Stomach smooth muscle (tissue), 2 donors: ENCODE results near the gene PAQR5.
"Not testable (repeated sequence)": the region's sequence is repeated elsewhere in the genome, so short reads cannot be mapped to it uniquely, and the experiment has no call there.

Experiments
- H3K27ac ChIP-seq: one replicate; pipeline ENCODE4 v1.7.0; 2013; ENCODE audit warnings: mild to moderate bottlenecking, low read length, inconsistent platforms
- H3K27me3 ChIP-seq, 2 donors: one replicate each; pipeline ENCODE4 v1.7.0; 2013; ENCODE audit warnings: low read length in 2 of 2; ENCODE audit not compliant: insufficient read depth in 2 of 2, control insufficient read depth in 1 of 2
- H3K36me3 ChIP-seq, 2 donors: one replicate each; pipeline ENCODE4 v1.7.0; 2013; ENCODE audit warnings: low read length in 2 of 2; ENCODE audit not compliant: control insufficient read depth in 2 of 2, insufficient read depth in 2 of 2
- H3K4me1 ChIP-seq: one replicate; pipeline ENCODE4 v1.7.0; 2013; ENCODE audit warnings: low read length; ENCODE audit not compliant: control insufficient read depth, insufficient read depth
- H3K4me3 ChIP-seq, 2 donors: one replicate each; pipeline ENCODE4 v1.7.0; 2013; ENCODE audit warnings: low read length in 2 of 2
- H3K9ac ChIP-seq, 2 donors: one replicate each; pipeline ENCODE4 v1.7.0; 2013; ENCODE audit warnings: low read length in 2 of 2, mild to moderate bottlenecking in 1 of 2
- H3K9me3 ChIP-seq, 2 donors: one replicate each; pipeline ENCODE4 v1.7.0; 2013; ENCODE audit warnings: low read length in 2 of 2; ENCODE audit not compliant: control insufficient read depth in 2 of 2
- donor health status: healthy.
- donor health status: Pancreatic carcinoma.

The PAQR5 gene

DNA sequence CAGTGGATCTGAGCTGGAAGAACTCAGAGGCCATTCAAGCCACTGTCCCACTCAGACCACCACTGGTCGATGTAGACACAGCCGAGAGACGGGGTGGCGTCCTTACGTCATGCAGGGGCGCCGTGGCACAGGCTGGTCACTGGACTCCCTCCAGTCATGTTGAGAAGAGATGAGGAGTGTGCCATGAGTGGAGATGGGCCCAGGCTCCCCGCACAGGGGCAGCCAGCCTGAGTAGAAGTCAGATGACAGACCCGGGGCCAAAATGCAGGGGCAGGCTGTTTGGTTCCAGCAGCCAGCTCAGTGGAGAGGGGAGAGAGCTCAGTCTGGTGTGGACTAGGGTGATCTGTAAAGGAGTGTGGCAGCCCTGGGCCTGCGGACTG lies 82.0 kb downstream of the PAQR5 start:
- Histone ChIP-seq H3K4me1 (no peaks in the 10 kb centered on the region), H3K9ac (no peak overlapping the region), H3K9me3 (no peaks in the 10 kb centered on the region), H3K4me3 (no peak overlapping the region), H3K27me3 (no peaks in the 10 kb centered on the region), H3K36me3 (no peaks in the 10 kb centered on the region), H3K27ac (no peak overlapping the region)

DNA sequence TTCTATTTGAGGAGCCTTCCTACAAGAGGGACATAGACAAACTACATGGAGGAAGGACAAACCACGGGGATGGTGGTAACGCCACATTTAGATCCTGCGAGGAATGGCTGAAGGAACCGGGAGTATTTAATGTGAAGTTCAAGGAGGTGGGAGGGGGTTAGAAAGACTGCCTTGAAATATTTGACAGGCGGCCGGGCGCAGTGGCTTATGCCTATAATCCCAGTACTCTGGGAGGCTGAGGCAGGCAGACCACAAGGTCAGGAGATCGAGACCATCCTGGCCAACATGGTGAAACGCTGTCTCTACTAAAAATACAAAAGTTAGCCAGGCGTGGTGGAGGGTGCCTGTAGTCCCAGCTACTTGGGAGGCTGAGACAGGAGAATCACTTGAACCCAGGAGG lies 83.5 kb downstream of the PAQR5 start:
- not testable (repeated sequence) for H3K4me3 ChIP-seq, H3K27me3 ChIP-seq, H3K9ac ChIP-seq, H3K36me3 ChIP-seq, H3K9me3 ChIP-seq, H3K4me1 ChIP-seq, H3K27ac ChIP-seq

GRCh38 chr15:69384066-69384465 lies 85.4 kb downstream of the PAQR5 start:
- H3K36me3 ChIP-seq, H3K4me1 ChIP-seq, H3K9ac ChIP-seq, H3K27me3 ChIP-seq, H3K9me3 ChIP-seq, H3K4me3 ChIP-seq, H3K27ac ChIP-seq: not testable (repeated sequence)

- Histone ChIP-seq H3K27me3 (no peaks in the 10 kb centered on the region), H3K9ac (no peak overlapping the region), H3K27ac (no peak overlapping the region), H3K36me3 (no peaks in the 10 kb centered on the region), H3K9me3 (no peaks in the 10 kb centered on the region), H3K4me1 (no peaks in the 10 kb centered on the region), H3K4me3 (no peak overlapping the region)
Measured at GRCh38 chr15:69384626-69385598, 86.2 kb downstream of the PAQR5 start.

DNA sequence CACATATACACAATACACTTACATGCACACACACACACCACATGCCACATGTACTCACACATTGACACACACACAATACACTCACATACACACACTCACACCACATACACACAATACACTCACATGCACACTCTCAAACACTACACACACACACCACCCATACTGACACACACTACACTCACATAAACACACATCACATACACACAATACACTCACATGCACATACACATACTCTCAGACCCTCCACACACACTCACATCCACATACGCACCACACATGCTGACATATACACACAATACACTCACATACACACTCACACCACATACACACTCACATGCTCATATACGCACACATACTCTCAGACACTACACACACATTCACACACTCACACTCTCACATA lies 87.1 kb downstream of the PAQR5 start:
- no peaks in the 10 kb centered on the region for H3K27me3 ChIP-seq

DNA sequence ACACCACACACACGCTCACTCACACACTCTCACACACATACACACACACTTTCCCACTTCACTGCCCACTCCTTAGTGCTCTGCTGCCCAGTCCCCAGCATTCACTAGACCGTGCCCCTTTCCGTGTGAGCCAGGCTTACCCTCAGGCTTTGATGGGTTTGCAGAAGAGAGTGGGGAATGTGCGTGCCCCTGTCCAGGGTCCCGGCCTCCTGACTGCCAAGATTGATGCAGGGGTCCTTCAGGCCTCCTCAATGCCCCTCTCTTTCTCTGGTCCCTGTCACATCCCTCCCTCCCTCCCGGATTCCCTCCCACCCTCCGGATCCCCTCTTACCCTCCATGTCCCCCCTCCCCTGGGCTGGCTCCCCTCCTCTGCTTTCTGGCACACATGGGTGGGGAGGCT lies 87.6 kb downstream of the PAQR5 start:
- Histone ChIP-seq H3K4me1 (no peaks in the 10 kb centered on the region), H3K4me3 (no peak overlapping the region), H3K9ac (no peak overlapping the region), H3K9me3 (no peaks in the 10 kb centered on the region), H3K27ac (no peak overlapping the region), H3K27me3 (no peaks in the 10 kb centered on the region), H3K36me3 (no peaks in the 10 kb centered on the region)

More for the DNA sequence above, 87.1 kb downstream of the PAQR5 start:
- no peak overlapping the region for H3K9ac ChIP-seq
- no peaks in the 10 kb centered on the region for H3K9me3 ChIP-seq
- no peaks in the 10 kb centered on the region for H3K36me3 ChIP-seq
- H3K4me1 ChIP-seq = no peaks in the 10 kb centered on the region
- no peak overlapping the region for H3K4me3 ChIP-seq
- H3K27ac ChIP-seq = no peak overlapping the region

DNA sequence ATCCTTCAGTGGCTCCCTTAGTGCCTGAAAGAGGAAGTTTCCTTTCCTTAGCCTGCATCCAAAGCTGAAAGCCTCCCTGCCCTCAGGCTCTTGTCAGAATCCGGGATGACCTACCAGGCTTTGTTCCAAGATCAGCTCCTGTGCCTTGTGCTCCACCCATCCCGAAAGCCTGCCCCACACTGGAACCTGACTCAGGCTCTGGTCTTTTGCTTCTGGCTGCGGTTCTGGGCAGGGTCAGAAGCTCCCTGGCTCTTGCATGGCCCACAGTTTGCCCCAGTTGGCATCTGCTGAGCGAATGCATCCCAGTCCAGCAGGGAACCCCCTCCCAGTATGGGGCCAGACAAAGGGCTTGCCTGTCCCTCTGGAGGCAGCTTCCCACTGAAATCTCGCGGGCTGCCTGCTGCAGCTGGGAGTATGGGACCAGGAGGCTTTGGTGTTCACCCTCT lies 89.6 kb downstream of the PAQR5 start:
- Histone ChIP-seq H3K4me1 (no peaks in the 10 kb centered on the region), H3K27ac (no peak overlapping the region), H3K27me3 (no peaks in the 10 kb centered on the region), H3K9ac (no peak overlapping the region), H3K9me3 (no peaks in the 10 kb centered on the region), H3K36me3 (no peaks in the 10 kb centered on the region), H3K4me3 (no peak overlapping the region)

DNA sequence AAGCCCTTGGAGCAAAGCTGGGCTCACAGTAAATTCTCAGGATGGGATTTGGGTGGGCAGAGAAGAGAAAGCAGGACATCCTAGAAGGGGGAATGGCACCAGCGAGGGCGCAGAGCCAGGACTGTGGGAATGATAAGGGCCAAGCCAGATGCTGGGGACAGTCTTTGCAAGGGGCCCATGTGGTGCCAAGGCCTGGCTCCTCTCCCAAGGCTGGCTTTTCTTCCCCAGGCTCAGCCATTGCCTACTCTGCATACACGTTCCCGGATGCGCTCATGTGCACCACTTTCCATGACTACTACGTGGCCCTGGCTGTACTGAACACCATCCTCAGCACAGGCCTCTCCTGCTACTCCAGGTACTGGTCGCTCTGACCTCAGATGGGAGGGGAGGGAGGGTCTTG lies 90.7 kb downstream of the PAQR5 start:
- Histone ChIP-seq H3K27me3 (no peaks in the 10 kb centered on the region), H3K4me1 (peaks cover 1% of the 10 kb centered on the region), H3K9me3 (no peaks in the 10 kb centered on the region), H3K4me3 (no peak overlapping the region), H3K27ac (no peak overlapping the region), H3K36me3 (no peaks in the 10 kb centered on the region), H3K9ac (no peak overlapping the region)

GRCh38 chr15:69390575-69390974 lies 91.9 kb downstream of the PAQR5 start:
- H3K4me3 ChIP-seq = no peak overlapping the region
- no peak overlapping the region for H3K27ac ChIP-seq
- H3K36me3 ChIP-seq = no peaks in the 10 kb centered on the region
- no peaks in the 10 kb centered on the region for H3K9me3 ChIP-seq
- H3K27me3 ChIP-seq = peaks cover 2 to 4% of the 10 kb centered on the region in 2 donors
- peaks cover 2% of the 10 kb centered on the region for H3K4me1 ChIP-seq
- no peak overlapping the region for H3K9ac ChIP-seq

- no peaks in the 10 kb centered on the region for H3K36me3 ChIP-seq
- no peaks in the 10 kb centered on the region for H3K9me3 ChIP-seq
- peaks cover 2% of the 10 kb centered on the region for H3K4me1 ChIP-seq
- H3K27me3 ChIP-seq = peaks cover 2 to 4% of the 10 kb centered on the region in 2 donors
- no peak overlapping the region for H3K27ac ChIP-seq
- H3K9ac ChIP-seq = no peak overlapping the region
- no peak overlapping the region for H3K4me3 ChIP-seq
Measured at GRCh38 chr15:69391046-69391757, 92.5 kb downstream of the PAQR5 start.

- H3K4me3 ChIP-seq = no peak overlapping the region
- H3K27me3 ChIP-seq = peaks cover 2 to 4% of the 10 kb centered on the region in 2 donors
- no peak overlapping the region for H3K27ac ChIP-seq
- H3K36me3 ChIP-seq = no peaks in the 10 kb centered on the region
- peaks cover 2% of the 10 kb centered on the region for H3K4me1 ChIP-seq
- H3K9me3 ChIP-seq = no peaks in the 10 kb centered on the region
- no peak overlapping the region for H3K9ac ChIP-seq
Measured at GRCh38 chr15:69392352-69392751, 93.6 kb downstream of the PAQR5 start.
